Thoracic aorta (tissue), 2 donors: ENCODE data around the gene SLC24A3. TPM values are rescaled to one million over a fixed set of nuclear protein-coding genes. Genes with fewer than 3 reads are reported as not detected.

ENCODE experiments used
- ATAC-seq: fragments of 150-250 bp; one replicate; pipeline ENCODE4 v1.8.0; 2017; ENCODE audit warnings: low read depth; ENCODE audit not compliant: insufficient number of reproducible peaks, low FRiP score
- DNase-seq: peaks from one replicate; pipeline ENCODE4 v3.0.0-alpha.2; 2020; ENCODE audit warnings: low spot score
- H3K27ac ChIP-seq, 2 donors: fragments of 200-600 bp; sonication (generic); 1 replicate in 1 of 2; 2 replicates in 1 of 2; pipeline ENCODE4 v1.5.1; 2016; ENCODE audit warnings: mild to moderate bottlenecking in 2 of 2, moderate library complexity in 2 of 2
- H3K27me3 ChIP-seq: fragments of 200-600 bp; sonication (generic); replicated peaks from 2 replicates; pipeline ENCODE4 v1.6.0; 2016; ENCODE audit warnings: mild to moderate bottlenecking; ENCODE audit not compliant: insufficient read depth
- H3K36me3 ChIP-seq: fragments of 200-600 bp; sonication (generic); one replicate; pipeline ENCODE4 v1.5.1; 2016
- H3K4me1 ChIP-seq, 2 donors: fragments of 200-600 bp; sonication (generic); 1 replicate in 1 of 2; 2 replicates in 1 of 2; pipeline versions ENCODE4 v1.5.1 to v1.6.0; 2016; ENCODE audit warnings: low read depth in 2 of 2, mild to moderate bottlenecking in 1 of 2; ENCODE audit not compliant: control insufficient read depth in 1 of 2
- H3K4me3 ChIP-seq: fragments of 200-600 bp; sonication (generic); 2 replicates; pipeline ENCODE4 v1.5.1; 2016; ENCODE audit warnings: mild to moderate bottlenecking
- H3K9me3 ChIP-seq: fragments of 200-600 bp; sonication (generic); 2 replicates; pipeline ENCODE4 v1.5.1; 2016
- CTCF ChIP-seq: fragments of 200-600 bp; sonication (generic); IDR thresholded peaks from one replicate; pipeline ENCODE4 v1.5.1; 2019; ENCODE audit warnings: antibody characterized with exemption
- total RNA-seq, 2 donors: library from RNA; depleted of rRNA; stranded (reverse); fragments of >200 nt; gene quantifications; one replicate each; pipeline versions ENCODE4 v1.1.0 to v1.2.3, GENCODE V29; 2016

Gene SLC24A3
- total RNA-seq, 2 donors from 2014 or later, result 8.3 to 31.4 TPM

- no peaks in the 10 kb centered on the region for H3K27me3 ChIP-seq
- ATAC-seq (no peak), DNase-seq (no peak)
- no peak for TF ChIP-seq CTCF
- no peaks in the 10 kb centered on the region for H3K9me3 ChIP-seq
- peaks cover 13 to 17% of the 10 kb centered on the region in 2 donors for H3K4me1 ChIP-seq
- H3K36me3 ChIP-seq, result no peaks in the 10 kb centered on the region
- no peak overlapping the region for H3K4me3 ChIP-seq
- no peak overlapping the region for H3K27ac ChIP-seq
Measured at GRCh38 chr20:19738951-19739350, 526.5 kb downstream of the SLC24A3 start.

DNA sequence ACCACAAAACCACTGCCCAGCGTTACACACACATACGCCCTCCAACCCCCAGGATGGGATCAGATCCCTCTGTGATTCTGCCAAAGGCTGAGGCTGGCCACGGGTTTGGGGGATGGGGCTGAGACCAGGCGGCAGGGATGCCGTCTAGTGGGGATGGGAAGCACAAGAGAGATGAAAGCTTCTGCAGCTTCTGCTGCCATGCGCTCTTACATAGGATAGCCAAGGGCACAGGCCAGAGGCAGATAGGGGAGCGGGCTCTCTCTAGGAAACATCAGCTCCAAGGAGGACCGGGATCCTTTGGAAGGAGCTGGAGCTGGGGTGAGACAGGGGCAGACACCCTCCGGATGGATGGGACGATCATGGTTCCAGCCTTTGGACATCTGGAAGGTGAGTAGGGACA, 526.9 kb downstream of the SLC24A3 start:
- no peaks in the 10 kb centered on the region for H3K36me3 ChIP-seq
- DNase-seq (no peak), ATAC-seq (no peak)
- H3K27me3 ChIP-seq, result no peaks in the 10 kb centered on the region
- no peak overlapping the region for H3K27ac ChIP-seq
- H3K4me1 ChIP-seq, result peaks cover 13 to 17% of the 10 kb centered on the region in 2 donors
- TF ChIP-seq CTCF, result no peak
- H3K4me3 ChIP-seq, result no peak overlapping the region
- no peaks in the 10 kb centered on the region for H3K9me3 ChIP-seq

GRCh38 chr20:19740512-19740911, 528.1 kb downstream of the SLC24A3 start:
- Histone ChIP-seq H3K9me3 (no peaks in the 10 kb centered on the region), H3K4me1 (peaks cover 5 to 8% of the 10 kb centered on the region in 2 donors), H3K36me3 (no peaks in the 10 kb centered on the region), H3K27ac (no peak overlapping the region), H3K4me3 (no peak overlapping the region), H3K27me3 (no peaks in the 10 kb centered on the region)
- DNase-seq (no peak), ATAC-seq (no peak)
- TF ChIP-seq CTCF, result no peak

DNA sequence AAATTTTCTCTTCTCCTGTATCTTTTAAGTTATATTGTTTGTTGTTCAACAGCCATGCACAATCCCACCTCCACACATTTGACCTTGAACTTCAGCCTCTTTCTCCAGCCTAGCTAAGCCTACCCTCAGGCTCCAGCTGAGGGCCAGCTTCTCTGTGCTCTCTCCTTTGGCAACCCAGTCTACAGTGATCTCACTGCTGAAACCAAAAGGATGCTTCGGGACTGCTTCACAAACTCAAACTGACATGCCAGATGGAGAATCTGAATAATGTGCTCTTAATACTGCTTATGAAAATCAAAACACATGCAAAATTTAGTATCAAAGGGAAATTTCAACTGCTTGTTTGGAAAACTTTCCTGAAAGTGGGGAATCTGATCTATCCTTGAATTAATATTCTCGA, 529.5 kb downstream of the SLC24A3 start:
- ATAC-seq, result no peak
- no peaks in the 10 kb centered on the region for H3K4me1 ChIP-seq
- no peaks in the 10 kb centered on the region for H3K36me3 ChIP-seq
- no peaks in the 10 kb centered on the region for H3K9me3 ChIP-seq
- DNase-seq, result no peak
- H3K27ac ChIP-seq, result no peak overlapping the region
- TF ChIP-seq CTCF, result no peak
- H3K27me3 ChIP-seq, result no peaks in the 10 kb centered on the region
- no peak overlapping the region for H3K4me3 ChIP-seq

DNA sequence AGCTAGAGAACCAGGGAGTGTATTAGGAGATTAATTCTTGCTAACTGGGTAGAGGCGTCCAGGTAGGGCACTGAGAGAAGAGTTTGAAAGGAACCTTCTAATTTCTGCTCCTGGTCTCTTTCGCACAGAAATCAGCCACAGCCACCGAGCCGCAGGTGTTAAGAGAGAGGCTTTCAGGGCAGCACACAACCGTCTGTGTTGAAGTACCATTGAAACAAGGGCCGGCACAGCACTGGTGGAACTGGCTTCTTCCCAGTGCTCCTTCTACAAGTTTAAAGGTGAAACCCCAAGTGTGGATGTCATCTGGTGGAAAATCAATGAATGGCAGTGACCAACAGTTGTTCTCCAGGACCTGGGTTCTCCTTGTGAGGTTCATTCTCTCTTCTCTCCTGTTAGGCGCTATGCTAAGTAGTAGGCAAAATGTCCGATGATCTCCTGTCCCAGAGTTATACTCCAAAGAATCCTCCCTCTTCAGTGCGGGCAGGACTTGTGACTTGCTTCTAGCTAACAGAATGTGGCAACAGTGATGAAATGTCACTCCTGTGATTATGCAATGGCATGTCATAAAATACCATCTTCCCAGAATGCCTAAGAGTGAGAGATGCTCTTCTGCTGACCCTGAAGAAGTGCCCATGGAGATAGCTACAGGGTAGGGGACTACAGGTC, 530.7 kb downstream of the SLC24A3 start:
- DNase-seq (no peak), ATAC-seq (no peak)
- TF ChIP-seq CTCF, result no peak
- Histone ChIP-seq H3K27me3 (no peaks in the 10 kb centered on the region), H3K27ac (no peak overlapping the region), H3K4me3 (no peak overlapping the region), H3K9me3 (no peaks in the 10 kb centered on the region), H3K4me1 (no peaks in the 10 kb centered on the region), H3K36me3 (no peaks in the 10 kb centered on the region)
